LHCN-M2 (cell line): ENCODE measurements around the gene QRFP. TPM values are rescaled to one million over a fixed set of nuclear protein-coding genes. Genes with fewer than 3 reads are reported as not detected.

Experiments
- DNase-seq: peaks from one replicate; pipeline ENCODE4 v3.0.0-alpha.2; 2012; ENCODE audit warnings: low read depth
- total RNA-seq: library from RNA; depleted of rRNA; stranded (reverse); fragments of >200 nt; gene quantifications from 2 replicates; pipeline ENCODE4 v1.2.3, GENCODE V29; 2014

Gene QRFP
- total RNA-seq, 1 experiment from 2014 or later, result not detected

GRCh38 chr9:130872093-130872492 is 24.5 kb downstream of the QRFP start:
- DNase-seq, result no peak

GRCh38 chr9:130871395-130872062 is 25.1 kb downstream of the QRFP start:
- no peak for DNase-seq

GRCh38 chr9:130870491-130871381 is 25.9 kb downstream of the QRFP start:
- no peak for DNase-seq

- DNase-seq, result no peak
Measured at GRCh38 chr9:130869250-130869649, 27.4 kb downstream of the QRFP start.

- no peak for DNase-seq
Measured at GRCh38 chr9:130868230-130868629, 28.4 kb downstream of the QRFP start.

- no peak for DNase-seq
Measured at GRCh38 chr9:130867556-130867955, 29.1 kb downstream of the QRFP start.

- peak; percentile 89 for DNase-seq
Measured at GRCh38 chr9:130866474-130866965, 30.1 kb downstream of the QRFP start.

GRCh38 chr9:130865921-130866320 is 30.7 kb downstream of the QRFP start:
- DNase-seq, result no peak

- no peak for DNase-seq
Measured at GRCh38 chr9:130864541-130864940, 32.1 kb downstream of the QRFP start.

GRCh38 chr9:130862747-130863146 is 33.9 kb downstream of the QRFP start:
- no peak for DNase-seq

- no peak for DNase-seq
Measured at GRCh38 chr9:130862217-130862616, 34.4 kb downstream of the QRFP start.

- DNase-seq, result no peak
Measured at GRCh38 chr9:130861372-130862180, 35.0 kb downstream of the QRFP start.

GRCh38 chr9:130860458-130861316 is 35.9 kb downstream of the QRFP start:
- peak; percentile 98 for DNase-seq

GRCh38 chr9:130858739-130859705 is 37.6 kb downstream of the QRFP start:
- no peak for DNase-seq

GRCh38 chr9:130857864-130858738 is 38.5 kb downstream of the QRFP start:
- DNase-seq, result peak; percentile 97

GRCh38 chr9:130856474-130856873 is 40.1 kb downstream of the QRFP start:
- DNase-seq, result no peak

- no peak for DNase-seq
Measured at GRCh38 chr9:130854835-130855234, 41.8 kb downstream of the QRFP start.

- DNase-seq, result no peak
Measured at GRCh38 chr9:130854092-130854491, 42.5 kb downstream of the QRFP start.

GRCh38 chr9:130852801-130853200 is 43.8 kb downstream of the QRFP start:
- DNase-seq, result no peak
